ENCODE measurements around the gene SSBP1. TPM values are rescaled to one million over a fixed set of nuclear protein-coding genes. Genes with fewer than 3 reads are reported as not detected.
"Not testable (repeated sequence)": the region's sequence is repeated elsewhere in the genome, so short reads cannot be mapped to it uniquely, and the experiment has no call there.

The SSBP1 gene
- polyA plus RNA-seq, 4 donors, result 126 to 157 (median 142) TPM

DNA sequence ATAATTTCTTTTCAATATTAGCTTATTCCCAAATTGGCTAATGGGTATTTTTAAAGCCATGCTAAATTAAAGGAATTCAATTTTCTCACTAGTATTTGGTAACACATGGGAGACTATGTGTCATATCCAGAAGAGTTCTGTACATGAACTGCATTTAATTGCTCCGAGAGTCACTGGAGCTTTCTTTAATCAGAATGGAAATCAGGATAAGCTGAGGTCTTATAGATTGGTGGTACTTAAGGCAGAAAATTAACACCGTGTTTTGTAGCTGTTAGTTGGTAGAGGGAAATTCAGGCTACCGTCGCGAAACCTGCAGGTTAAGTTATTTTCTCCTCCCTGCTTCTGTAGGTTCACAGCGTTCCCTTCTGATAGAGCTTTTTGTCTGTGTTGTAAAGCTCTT, 29.8 kb upstream of the SSBP1 start, which contains the start of gene WEE2:
Gene WEE2 (plus strand): TSS at position 3 of the 400 bp plus-strand sequence. CDS start 406 bp downstream, outside the sequence.
- DNase-seq (ENCODE audit: low read depth in 4 of 4, low spot score in 3 of 4), result no peak

GRCh38 chr7:141709318-141709717, 28.8 kb upstream of the SSBP1 start:
- no peak for DNase-seq (ENCODE audit: low read depth in 4 of 4, low spot score in 3 of 4)

GRCh38 chr7:141709749-141710148, 28.4 kb upstream of the SSBP1 start:
- DNase-seq (ENCODE audit: low read depth in 4 of 4, low spot score in 3 of 4), result no peak

DNA sequence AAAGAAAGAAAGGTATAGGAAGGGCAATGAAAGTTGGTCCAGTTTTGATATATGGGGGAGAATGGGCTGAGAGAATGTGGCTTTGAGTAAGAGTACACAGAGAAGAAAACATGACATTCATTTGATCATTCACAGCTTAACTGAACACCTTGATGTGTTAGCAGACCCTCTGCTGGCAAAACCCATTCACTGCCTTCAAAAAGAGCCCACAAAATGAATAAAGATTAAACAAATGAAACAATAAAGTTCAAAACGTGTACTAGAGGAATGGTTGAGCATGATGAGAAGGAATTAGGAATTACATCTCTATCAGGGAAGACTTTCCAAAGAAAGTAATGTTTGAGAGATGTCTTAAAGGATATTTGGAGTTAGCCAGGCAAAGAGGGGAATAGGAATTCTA, 27.9 kb upstream of the SSBP1 start:
- no peak for DNase-seq (ENCODE audit: low read depth in 4 of 4, low spot score in 3 of 4)

DNA sequence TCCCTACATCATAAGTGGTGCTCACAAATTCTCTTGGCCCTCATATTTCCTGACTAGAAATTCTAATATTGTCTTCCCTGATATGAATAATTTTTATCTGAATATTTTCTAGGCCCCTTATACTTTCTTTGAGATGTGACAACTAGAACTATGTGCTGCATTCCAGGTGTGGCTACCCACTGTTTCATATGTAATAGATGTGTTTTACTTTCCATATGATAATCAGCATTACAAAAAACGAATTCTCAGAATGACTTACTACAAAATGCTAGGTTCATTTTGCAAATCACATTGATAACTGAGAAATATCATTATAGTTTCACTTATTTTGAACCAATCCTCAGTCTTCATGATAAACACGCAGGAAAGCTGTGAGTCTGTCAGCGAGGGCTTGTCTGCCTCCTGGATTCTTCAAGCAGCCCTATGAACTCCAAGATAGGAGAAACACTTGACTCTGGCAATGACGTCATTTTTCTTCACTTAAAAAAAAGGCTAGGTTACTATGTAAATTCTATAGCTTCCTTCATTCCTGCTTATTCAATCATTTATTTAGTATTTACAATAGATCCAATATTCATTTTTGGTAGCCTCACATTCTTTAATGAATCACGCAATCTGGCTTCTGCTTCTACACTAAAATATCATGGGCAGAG, 25.4 kb upstream of the SSBP1 start:
- DNase-seq (ENCODE audit: low read depth in 4 of 4, low spot score in 3 of 4), result no peak

DNA sequence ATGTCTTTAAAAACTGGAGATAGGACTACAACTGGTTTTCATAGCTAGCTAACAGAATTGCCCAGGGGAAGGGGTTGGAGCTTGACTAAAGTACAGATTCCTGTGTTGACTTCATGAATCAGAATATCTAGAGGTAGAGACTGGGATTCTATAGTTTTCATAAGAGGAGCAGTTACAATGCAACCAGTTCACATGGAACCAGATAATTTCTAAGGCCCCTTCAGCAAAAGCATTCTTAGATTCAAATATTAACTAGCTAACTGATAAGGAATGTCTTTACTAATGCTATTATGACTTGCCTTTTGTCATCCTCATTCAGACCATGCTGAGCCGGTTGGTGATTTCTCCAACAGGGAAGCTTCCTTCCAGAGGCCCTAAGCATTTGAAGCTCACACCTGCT, 24.3 kb upstream of the SSBP1 start:
- no peak for DNase-seq (ENCODE audit: low read depth in 4 of 4, low spot score in 3 of 4)

- DNase-seq (ENCODE audit: low read depth in 4 of 4, low spot score in 3 of 4), result no peak
Observed at GRCh38 chr7:141714571-141714970, 23.6 kb upstream of the SSBP1 start.

DNA sequence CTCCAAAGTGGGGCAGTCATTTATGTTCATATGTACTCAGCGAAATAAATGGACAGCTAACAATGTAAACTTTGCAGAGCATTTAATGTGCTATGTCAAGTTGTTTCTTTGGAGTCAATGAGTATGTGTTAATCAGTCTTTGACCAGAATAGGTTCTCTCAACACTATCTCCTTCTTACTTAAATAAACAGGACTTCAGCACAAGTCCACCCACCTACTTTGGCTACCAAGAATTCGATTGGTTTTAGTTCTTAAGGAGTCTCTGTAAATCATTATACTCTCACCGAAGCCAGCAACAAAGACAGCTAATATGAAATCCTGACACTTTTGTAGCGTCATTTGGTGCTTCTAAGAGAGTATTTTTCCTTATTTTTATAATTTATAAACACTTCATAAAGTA, 23.1 kb upstream of the SSBP1 start:
- no peak for DNase-seq (ENCODE audit: low read depth in 4 of 4, low spot score in 3 of 4)

- no peak for DNase-seq (ENCODE audit: low read depth in 4 of 4, low spot score in 3 of 4)
Observed at GRCh38 chr7:141715794-141716689, 22.1 kb upstream of the SSBP1 start.

DNA sequence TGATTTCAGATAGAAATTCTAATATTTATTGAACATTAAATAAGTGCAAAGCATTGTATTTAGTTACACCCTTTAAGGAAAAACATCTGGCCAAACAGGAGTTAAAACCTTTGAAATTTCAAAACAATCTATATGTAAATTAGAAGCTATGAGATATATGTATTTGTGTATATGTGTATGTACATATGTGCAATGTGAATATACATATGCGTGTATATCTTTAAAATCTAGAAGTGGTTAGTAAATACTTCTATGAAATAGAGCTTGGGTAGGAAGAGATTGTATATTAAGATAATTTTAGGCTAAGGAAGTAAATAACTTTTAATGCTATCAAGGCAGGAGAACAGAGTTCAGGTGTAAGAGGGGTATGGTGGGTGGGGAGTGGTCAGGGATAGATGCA, 20.7 kb upstream of the SSBP1 start:
- no peak for DNase-seq (ENCODE audit: low read depth in 4 of 4, low spot score in 3 of 4)

- no peak for DNase-seq (ENCODE audit: low read depth in 4 of 4, low spot score in 3 of 4)
Observed at GRCh38 chr7:141722529-141722928, 15.6 kb upstream of the SSBP1 start.

GRCh38 chr7:141729020-141729419, 9.1 kb upstream of the SSBP1 start:
- DNase-seq (ENCODE audit: low read depth in 4 of 4, low spot score in 3 of 4), result no peak

DNA sequence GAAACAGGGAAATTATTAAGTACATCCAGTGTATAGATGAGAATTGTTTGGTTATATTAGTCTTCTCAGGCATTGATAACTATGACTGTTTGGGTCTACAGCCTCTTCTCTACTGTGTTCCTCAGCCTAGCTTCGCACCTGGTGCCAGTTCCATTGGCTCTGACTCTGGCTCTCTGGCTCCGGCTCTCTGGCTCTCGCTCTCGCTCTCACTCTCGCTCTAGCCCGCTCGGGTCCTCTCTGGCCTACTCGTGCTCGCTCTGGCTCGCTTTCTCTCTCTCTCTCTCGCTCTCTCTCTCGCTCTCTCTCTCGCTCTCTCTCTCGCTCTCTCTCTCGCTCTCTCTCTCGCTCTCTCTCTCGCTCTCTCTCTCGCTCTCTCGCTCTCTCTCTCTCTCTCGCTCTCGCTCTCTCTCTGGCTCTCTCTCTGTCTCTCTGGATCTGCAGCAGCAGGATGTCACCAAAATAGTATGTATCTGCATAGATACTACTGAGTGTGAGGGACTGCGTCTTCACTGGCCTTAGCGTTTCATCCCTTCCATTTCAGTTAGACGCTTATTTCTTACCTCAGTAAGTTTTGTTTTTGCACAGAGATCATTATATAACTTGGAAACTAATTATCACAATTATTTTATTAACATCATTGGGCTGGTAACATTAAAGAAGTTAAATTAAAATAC, 6.5 kb upstream of the SSBP1 start:
- DNase-seq (ENCODE audit: low read depth in 4 of 4, low spot score in 3 of 4), result no peak

DNA sequence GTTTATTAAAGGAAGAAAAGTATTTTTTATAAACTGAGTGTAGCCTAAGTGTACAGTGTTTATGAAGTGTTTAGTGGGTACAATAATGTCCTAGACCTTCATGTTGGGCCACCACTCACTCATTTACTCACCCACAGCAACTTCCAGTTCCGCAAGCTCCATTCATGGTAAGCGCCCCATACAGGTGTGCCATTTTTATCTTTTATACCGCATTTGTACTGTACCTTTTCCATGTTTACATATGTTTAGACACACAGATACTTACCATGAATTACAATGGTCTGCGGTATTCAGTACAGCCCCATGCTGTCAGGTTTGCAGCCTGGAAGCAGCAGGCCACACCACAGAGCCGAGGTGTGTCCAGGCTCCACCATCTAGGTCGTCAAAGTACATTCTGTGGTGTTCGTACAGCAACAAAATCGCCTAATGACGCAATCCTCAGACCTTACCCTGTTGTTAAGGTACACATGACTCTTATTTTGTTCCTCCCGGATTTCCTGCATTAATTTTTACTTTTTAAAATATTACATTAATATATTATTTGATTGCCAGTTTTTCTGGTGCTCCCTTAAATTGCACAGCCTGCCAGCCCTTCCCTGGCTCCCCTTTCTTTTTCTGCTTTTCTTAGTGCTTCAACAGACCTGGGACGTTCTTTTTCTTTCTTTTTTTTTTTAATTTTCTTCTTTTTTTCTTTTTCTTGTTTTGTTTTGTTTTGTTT, 881 bp upstream of the SSBP1 start:
- DNase-seq (ENCODE audit: low read depth in 4 of 4, low spot score in 3 of 4), result peak in 1 of 4 donors; percentile 2

DNA sequence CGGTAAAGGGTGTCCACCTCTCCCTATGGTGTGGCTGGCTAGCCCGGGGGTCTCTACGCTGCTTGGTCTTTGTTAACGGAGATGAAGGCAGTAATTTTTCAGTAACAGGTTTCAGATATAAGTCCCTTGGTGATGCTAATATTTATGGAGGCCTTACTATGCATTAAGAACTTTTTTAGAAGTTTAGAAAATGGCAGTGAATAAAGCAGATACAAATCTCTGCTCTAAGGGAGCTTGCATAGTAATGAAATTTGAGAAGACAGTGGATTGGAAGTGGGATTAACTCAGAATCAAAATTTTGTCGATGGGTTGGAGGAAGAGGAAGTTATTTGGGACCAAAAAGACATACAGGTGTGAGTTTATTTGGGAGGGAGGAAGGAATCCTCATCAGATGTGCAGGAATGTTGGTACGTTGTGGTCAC, 445 bp downstream of the SSBP1 start:
- no peak for DNase-seq (ENCODE audit: low read depth in 4 of 4, low spot score in 3 of 4)

- DNase-seq (ENCODE audit: low read depth in 4 of 4, low spot score in 3 of 4), result no peak
Observed at GRCh38 chr7:141739250-141739649, 1.1 kb downstream of the SSBP1 start.

DNA sequence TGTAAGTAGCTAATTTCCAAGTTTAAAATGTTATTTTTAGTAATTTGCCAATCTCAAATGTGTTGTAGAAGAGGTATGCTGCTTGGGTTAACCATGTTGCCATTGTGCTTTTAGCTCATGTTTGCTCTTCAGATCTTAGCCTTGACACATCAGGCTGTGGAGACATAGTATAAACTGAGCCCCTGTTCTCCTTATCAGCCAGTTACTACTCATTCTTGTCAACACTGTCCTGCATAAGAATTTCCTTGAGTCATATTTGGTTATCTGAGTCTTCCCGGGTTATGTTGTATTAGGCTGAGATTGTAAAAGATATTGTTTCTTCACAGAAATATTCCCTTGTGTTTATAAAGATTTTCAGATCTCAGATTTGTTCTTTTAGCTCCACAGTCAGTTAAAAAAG, 4.1 kb downstream of the SSBP1 start:
- no peak for DNase-seq (ENCODE audit: low read depth in 4 of 4, low spot score in 3 of 4)

DNA sequence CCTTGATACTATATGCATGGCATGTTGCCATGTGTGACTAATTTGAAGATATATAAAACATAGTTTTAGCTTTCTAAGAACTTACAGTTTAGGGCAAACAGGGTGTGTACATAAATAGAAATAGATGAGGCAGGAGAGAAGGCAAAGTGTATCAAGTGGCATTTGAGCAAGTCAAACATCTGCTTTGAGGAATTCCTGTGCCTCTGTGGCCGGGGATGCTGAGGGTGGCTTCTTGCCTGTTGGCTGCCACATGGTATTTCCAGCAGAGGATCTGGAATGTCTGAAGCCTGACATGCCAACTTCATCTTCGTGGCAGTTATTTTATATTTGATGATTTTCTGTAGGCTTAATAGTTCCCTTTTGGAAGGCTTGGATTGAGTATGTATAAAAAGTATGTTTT, 6.0 kb downstream of the SSBP1 start:
- no peak for DNase-seq (ENCODE audit: low read depth in 4 of 4, low spot score in 3 of 4)

- DNase-seq (ENCODE audit: low read depth in 4 of 4, low spot score in 3 of 4), result no peak
Observed at GRCh38 chr7:141748396-141748795, 10.2 kb downstream of the SSBP1 start.

DNA sequence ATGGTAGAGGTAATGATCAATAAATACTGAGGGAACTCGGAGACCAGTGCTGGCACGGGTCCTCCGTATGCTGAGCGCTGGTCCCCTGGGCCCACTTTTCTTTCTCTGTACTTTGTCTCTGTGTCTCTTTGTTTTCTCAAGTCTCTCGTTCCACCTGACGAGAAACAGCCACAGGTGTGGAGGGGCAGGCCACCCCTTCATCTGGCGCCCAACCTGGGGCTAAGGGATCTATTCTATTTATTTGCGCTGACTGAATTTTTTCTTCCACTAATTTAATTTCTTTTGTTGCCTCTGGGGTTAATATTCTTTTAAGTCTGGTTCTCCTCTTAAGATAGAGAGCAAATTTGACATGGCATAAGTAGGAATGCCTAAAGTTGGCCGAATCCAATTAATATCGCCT, 13.7 kb downstream of the SSBP1 start:
- not testable (repeated sequence) for DNase-seq (ENCODE audit: low read depth in 4 of 4, low spot score in 3 of 4)

DNA sequence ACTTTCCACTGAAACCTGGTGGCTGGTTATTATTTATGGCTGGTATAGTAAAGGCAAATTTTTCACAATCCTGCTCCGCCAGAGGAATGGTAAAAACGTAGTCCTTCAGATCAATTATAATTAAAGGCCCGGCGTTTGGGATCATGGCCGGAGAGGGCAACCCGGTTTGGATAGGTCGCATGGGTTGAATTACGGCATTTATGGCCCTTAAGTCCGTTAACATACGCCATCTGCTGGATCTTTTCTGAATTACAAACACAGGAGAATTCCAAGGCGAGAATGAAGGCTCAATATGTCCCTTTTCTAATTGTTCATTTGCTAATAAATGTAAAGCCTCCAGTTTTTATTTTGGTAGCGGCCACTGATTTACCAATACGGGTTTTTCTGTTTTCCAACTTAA, 14.5 kb downstream of the SSBP1 start:
- DNase-seq (ENCODE audit: low read depth in 4 of 4, low spot score in 3 of 4), result no peak
